Suprapubic skin (tissue), 4 donors: ENCODE measurements around the gene PTGES. TPM values are rescaled to one million over a fixed set of nuclear protein-coding genes. Genes with fewer than 3 reads are reported as not detected.
A peak's percentile ranks its signal among the peaks of the same experiment; 100 is the strongest.
"Not testable (repeated sequence)": the region's sequence is repeated elsewhere in the genome, so short reads cannot be mapped to it uniquely, and the experiment has no call there.

ENCODE experiments used
- DNase-seq, 2 donors: peaks; one replicate each; pipeline ENCODE4 v3.0.0-alpha.2; 2019; ENCODE audit warnings: low spot score in 2 of 2
- H3K27ac ChIP-seq: fragments of 200-600 bp; sonication (generic); one replicate; pipeline ENCODE4 v1.5.1; 2019
- H3K27me3 ChIP-seq: fragments of 200-600 bp; sonication (generic); one replicate; pipeline ENCODE4 v1.5.1; 2019
- H3K36me3 ChIP-seq: fragments of 200-600 bp; sonication (generic); one replicate; pipeline ENCODE4 v1.5.1; 2019
- H3K4me1 ChIP-seq: fragments of 200-600 bp; sonication (generic); one replicate; pipeline ENCODE4 v1.5.1; 2019
- H3K4me3 ChIP-seq: fragments of 200-600 bp; sonication (generic); one replicate; pipeline ENCODE4 v1.5.1; 2019; ENCODE audit warnings: mild to moderate bottlenecking
- H3K9me3 ChIP-seq: fragments of 200-600 bp; sonication (generic); one replicate; pipeline ENCODE4 v1.5.1; 2019
- CTCF ChIP-seq, 2 donors: fragments of 200-600 bp in 1 of 2; fragments of 450-650 bp in 1 of 2; sonication (generic) in 1 of 2; IDR thresholded peaks; one replicate each; pipeline ENCODE4 v1.5.1; 2016 to 2019; ENCODE audit warnings: antibody characterized with exemption in 2 of 2, mild to moderate bottlenecking in 1 of 2, moderate library complexity in 1 of 2
- EP300 ChIP-seq: sonication (generic); formaldehyde crosslinking; IDR thresholded peaks from one replicate; pipeline ENCODE4 v1.6.1; 2017; ENCODE audit warnings: antibody characterized with exemption
- POLR2A ChIP-seq, 2 donors: fragments of 450-650 bp; IDR thresholded peaks; one replicate each; pipeline ENCODE4 v1.6.1; 2017; ENCODE audit warnings: antibody characterized with exemption in 2 of 2, mild to moderate bottlenecking in 2 of 2, moderate library complexity in 2 of 2
- POLR2AphosphoS5 ChIP-seq, 3 donors: sonication (generic); formaldehyde crosslinking; IDR thresholded peaks; one replicate each; pipeline ENCODE4 v1.6.1; 2017; ENCODE audit warnings: antibody characterized with exemption in 3 of 3
- WGBS: methylation state at CpG from one replicate; pipeline ENCODE4 v1.1.5; 2018; 5-methylcytosine and 5-hydroxymethylcytosine counted together
- total RNA-seq, 4 donors: library from RNA; depleted of rRNA; stranded (reverse); fragments of >200 nt; gene quantifications; one replicate each; pipeline ENCODE4 v1.1.0, GENCODE V29; 2016

PTGES gene
- total RNA-seq, 4 donors from 2014 or later = 21.8 to 38.8 (median 24.0) TPM

GRCh38 chr9:129776566-129776937, 23.7 kb upstream of the PTGES start:
- Histone ChIP-seq H3K4me1 (peaks cover 26% of the 10 kb centered on the region), H3K4me3 (peak overlapping the region; percentile 25), H3K36me3 (no peaks in the 10 kb centered on the region), H3K27ac (peak overlapping the region; percentile 79), H3K27me3 (no peaks in the 10 kb centered on the region), H3K9me3 (no peaks in the 10 kb centered on the region)
- TF ChIP-seq CTCF (IDR thresholded peaks at IDR 0.05) (no peak), POLR2A (IDR thresholded peaks at IDR 0.05) (no peak), POLR2AphosphoS5 (IDR thresholded peaks at IDR 0.05) (no peak), EP300 (no peak)
- DNase-seq = no peak
- 60% methylated on average over 8 of the region's 8 CpGs for WGBS

DNA sequence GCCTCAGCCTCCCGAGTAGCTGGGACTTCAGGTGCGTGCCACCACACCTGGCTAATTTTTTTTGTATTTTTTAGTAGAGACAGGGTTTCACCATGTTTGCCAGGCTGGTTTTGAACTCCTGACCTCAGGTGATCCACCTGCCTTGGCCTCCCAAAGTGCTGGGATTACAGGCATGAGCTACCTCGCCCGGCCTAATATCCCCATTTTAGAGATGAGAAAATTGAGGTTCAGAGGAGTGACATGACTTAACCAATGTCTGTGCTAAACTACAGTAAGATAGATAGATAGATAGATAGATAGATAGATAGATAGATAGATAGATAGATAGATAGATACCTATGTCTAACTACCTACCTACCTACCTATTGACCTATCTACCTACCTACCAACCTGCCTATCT, 23.3 kb upstream of the PTGES start:
- WGBS = 91% methylated on average over 4 of the region's 4 CpGs
- DNase-seq = not testable (repeated sequence)
- peak overlapping the region; percentile 79 for H3K27ac ChIP-seq

GRCh38 chr9:129775448-129775798, 22.6 kb upstream of the PTGES start:
- no peak for DNase-seq
- H3K4me1 ChIP-seq = peaks cover 26% of the 10 kb centered on the region
- H3K4me3 ChIP-seq = no peak overlapping the region
- no peak overlapping the region for H3K27ac ChIP-seq
- 39% methylated on average over 2 of the region's 2 CpGs for WGBS
- no peaks in the 10 kb centered on the region for H3K27me3 ChIP-seq
- H3K36me3 ChIP-seq = no peaks in the 10 kb centered on the region
- TF ChIP-seq POLR2A (IDR thresholded peaks at IDR 0.05) = no peak
- no peak for TF ChIP-seq POLR2AphosphoS5 (IDR thresholded peaks at IDR 0.05)
- TF ChIP-seq EP300 = no peak
- TF ChIP-seq CTCF (IDR thresholded peaks at IDR 0.05) = no peak
- no peaks in the 10 kb centered on the region for H3K9me3 ChIP-seq

More for the DNA sequence above, 23.3 kb upstream of the PTGES start:
- H3K36me3 ChIP-seq, H3K27me3 ChIP-seq, H3K4me3 ChIP-seq, H3K9me3 ChIP-seq: not testable (repeated sequence)
- H3K4me1 ChIP-seq = peaks cover 26% of the 10 kb centered on the region

DNA sequence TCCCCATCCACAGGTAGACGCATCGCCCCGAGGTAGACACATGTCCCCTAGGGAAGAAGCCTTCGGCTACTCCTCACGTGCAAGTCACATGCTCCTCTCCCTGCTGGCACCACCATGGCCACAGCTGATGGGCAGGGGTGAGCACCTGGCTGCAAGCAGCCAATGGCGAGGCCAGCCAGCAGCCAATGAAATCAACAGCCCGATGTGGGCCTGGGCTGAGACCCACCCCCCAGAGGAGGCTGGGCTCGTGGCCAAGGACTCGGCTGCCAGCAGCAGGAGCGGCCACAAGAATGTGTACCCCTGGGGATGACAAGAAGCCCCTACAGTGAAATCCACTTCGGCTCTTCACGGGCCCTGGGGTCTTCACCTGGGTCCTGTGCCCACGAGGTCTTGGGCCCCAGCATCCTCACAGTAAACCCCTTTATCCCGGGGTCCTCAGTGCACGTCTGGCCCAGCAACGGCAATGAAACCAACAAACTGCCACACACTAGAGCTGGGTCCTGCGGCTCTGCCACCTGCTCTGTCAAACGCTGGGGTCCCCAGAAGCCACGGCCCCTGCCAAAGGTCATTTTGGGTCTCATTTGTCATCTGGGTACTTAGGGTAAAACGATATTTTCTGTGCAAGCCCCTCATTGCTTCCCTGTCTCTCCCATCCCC, 22.1 kb upstream of the PTGES start:
- 78% methylated on average over 8 of the region's 20 CpGs for WGBS
- Histone ChIP-seq H3K9me3 (no peaks in the 10 kb centered on the region), H3K4me3 (no peak overlapping the region), H3K4me1 (peaks cover 26% of the 10 kb centered on the region), H3K27ac (no peak overlapping the region), H3K36me3 (no peaks in the 10 kb centered on the region), H3K27me3 (no peaks in the 10 kb centered on the region)
- no peak for TF ChIP-seq CTCF (IDR thresholded peaks at IDR 0.05)
- no peak for TF ChIP-seq POLR2AphosphoS5 (IDR thresholded peaks at IDR 0.05)
- no peak for DNase-seq

DNA sequence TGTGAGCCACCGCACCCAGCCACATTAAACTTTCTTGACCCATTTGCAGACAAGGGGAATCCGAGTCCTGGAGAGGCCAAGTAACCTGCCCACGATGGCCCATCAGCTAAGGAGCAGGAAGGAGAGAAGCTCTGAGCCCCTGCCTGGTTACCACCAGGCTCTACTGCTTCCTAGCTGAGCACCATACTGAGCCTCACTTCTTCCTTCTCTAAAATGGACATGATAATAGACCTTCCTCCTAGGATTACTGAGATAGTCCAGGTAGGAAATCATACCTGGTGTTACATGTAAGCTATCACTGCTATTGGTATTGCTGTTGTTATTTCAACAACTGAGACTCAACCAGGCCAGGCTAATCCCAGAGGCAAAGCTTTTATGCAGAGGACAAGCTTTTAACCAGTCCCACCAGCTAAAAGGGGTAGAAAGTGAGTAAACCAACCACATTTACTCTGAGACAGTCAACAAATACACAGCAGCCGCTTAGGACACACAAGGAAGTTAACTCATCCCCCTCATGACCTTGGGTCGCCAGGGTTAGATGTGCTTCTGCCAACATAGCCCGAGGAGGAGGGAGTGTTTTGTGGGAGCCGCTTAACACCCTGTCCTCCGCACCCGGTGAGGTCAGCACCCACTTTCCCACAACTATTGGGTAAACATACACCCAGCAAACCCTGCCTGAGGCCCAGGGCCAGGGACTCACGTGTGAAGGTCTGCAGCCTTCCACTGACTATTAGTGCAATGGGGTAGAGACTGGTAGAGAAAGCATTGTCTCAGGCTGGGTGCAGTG, 20.6 kb upstream of the PTGES start:
- no peak overlapping the region for H3K27ac ChIP-seq
- no peak for DNase-seq
- H3K9me3 ChIP-seq = no peaks in the 10 kb centered on the region
- H3K4me1 ChIP-seq = peaks cover 26% of the 10 kb centered on the region
- TF ChIP-seq EP300 (no peak), CTCF (IDR thresholded peaks at IDR 0.05) (no peak), POLR2A (IDR thresholded peaks at IDR 0.05) (no peak), POLR2AphosphoS5 (IDR thresholded peaks at IDR 0.05) (no peak)
- H3K36me3 ChIP-seq = no peaks in the 10 kb centered on the region
- 62% methylated on average over 10 of the region's 10 CpGs for WGBS
- H3K4me3 ChIP-seq = no peak overlapping the region
- no peaks in the 10 kb centered on the region for H3K27me3 ChIP-seq
